HCT116 (cell line): Measurements from ENCODE around the gene PFKFB3. TPM values are rescaled to one million over a fixed set of nuclear protein-coding genes. Genes with fewer than 3 reads are reported as not detected.

Source experiments
- ATAC-seq: fragments of 200-7000 bp; cut with Tn5 transposase; 2 replicates; pipeline ENCODE4 v1.9.1; 2020; ENCODE audit warnings: mild to moderate bottlenecking, moderate library complexity
- BruUV-seq: library from RNA; stranded (reverse); fragments of 400-500 nt; replicated peaks from 2 replicates; lab custom pipeline; 2021; lab: Mats Ljungman, UMichigan
- CTCF ChIA-PET: fragments of 300-600 bp; sonication (Branson Sonifier 250); formaldehyde crosslinking; loops from one replicate; lab custom pipeline; 2021; ENCODE audit warnings: antibody characterized with exemption; lab: Charles Lee
- POLR2A ChIA-PET: fragments of 300-600, 350-600 bp; sonication (Branson Sonifier 250); formaldehyde crosslinking; loops from one replicate; lab custom pipeline; 2021; ENCODE audit warnings: antibody characterized with exemption; lab: Charles Lee
- RAD21 ChIA-PET, 2 experiments: fragments of 300-600 bp; sonication (Branson Sonifier 250); formaldehyde crosslinking; loops; one replicate each; lab custom pipeline; 2023; ENCODE audit warnings: low total read pairs in 2 of 2; ENCODE audit not compliant: uncharacterized antibody in 2 of 2, unreplicated experiment in 2 of 2, low non-redundant PET in 1 of 2; lab: Charles Lee
- DNase-seq: peaks from one replicate; pipeline ENCODE4 v3.0.0-alpha.2; 2010; ENCODE audit warnings: low read depth, low spot score
- H2AFZ ChIP-seq: fragments of 200-600 bp; shearing (Covaris generic), sonication (generic); 2 replicates; pipeline ENCODE4 v1.6.1; 2017; ENCODE audit warnings: low read depth, mixed run types, mixed read lengths, antibody characterized with exemption, low read length; ENCODE audit not compliant: poor library complexity, severe bottlenecking
- H3K27ac ChIP-seq: 2 replicates; pipeline ENCODE4 v1.5.1; 2012; ENCODE audit warnings: low read depth, low read length
- H3K27me3 ChIP-seq: fragments of 200-600 bp; sonication (generic); 2 replicates; pipeline ENCODE4 v1.6.1; 2016; ENCODE audit warnings: mixed run types, low read length, mixed read lengths; ENCODE audit not compliant: insufficient read depth
- H3K36me3 ChIP-seq, 2 experiments: fragments of 200-500 bp in 1 of 2; fragments of 200-600 bp in 1 of 2; sonication (Bioruptor generic) in 1 of 2; sonication (generic) in 1 of 2; 2 replicates each; pipeline versions ENCODE4 v1.5.1 to v1.6.1; 2014 to 2016; ENCODE audit warnings: low read length in 2 of 2, inconsistent platforms in 1 of 2, mixed read lengths in 1 of 2, mixed run types in 1 of 2; ENCODE audit not compliant: insufficient read depth in 2 of 2, control insufficient read depth in 1 of 2
- H3K4me1 ChIP-seq, 2 experiments: fragments of 200-600 bp in 1 of 2; sonication (generic) in 1 of 2; 2 replicates each; pipeline versions ENCODE4 v1.5.1 to v1.6.1; 2012 to 2017; ENCODE audit warnings: low read length in 2 of 2, inconsistent platforms in 1 of 2, mild to moderate bottlenecking in 1 of 2, mixed read lengths in 1 of 2, mixed run types in 1 of 2, moderate library complexity in 1 of 2; ENCODE audit not compliant: insufficient read depth in 2 of 2, control insufficient read depth in 1 of 2
- H3K4me2 ChIP-seq: fragments of 200-600 bp; sonication (generic); 2 replicates; pipeline ENCODE4 v1.6.1; 2017; ENCODE audit warnings: mixed run types, low read length, mixed read lengths
- H3K4me3 ChIP-seq, 2 experiments: fragments of 200-600 bp in 1 of 2; sonication (generic) in 1 of 2; replicated peaks in 1 of 2; 2 replicates each; pipeline ENCODE4 v1.5.1; 2011 to 2016; ENCODE audit warnings: low read length in 2 of 2, control low read depth in 1 of 2, low read depth in 1 of 2, mild to moderate bottlenecking in 1 of 2, mixed read lengths in 1 of 2, mixed run types in 1 of 2
- H3K79me2 ChIP-seq: fragments of 200-600 bp; sonication (generic); 2 replicates; pipeline ENCODE4 v1.6.1; 2017; ENCODE audit warnings: mild to moderate bottlenecking, mixed run types, low read length, moderate library complexity, mixed read lengths; ENCODE audit not compliant: insufficient read depth
- H3K9ac ChIP-seq: fragments of 200-600 bp; sonication (generic); 2 replicates; pipeline ENCODE4 v1.6.1; 2016; ENCODE audit warnings: low read length, mixed read lengths
- H3K9me2 ChIP-seq: fragments of 200-600 bp; sonication (generic), shearing (Covaris generic); 2 replicates; pipeline ENCODE4 v1.6.1; 2017; ENCODE audit warnings: mixed run types, mild to moderate bottlenecking, moderate library complexity; ENCODE audit not compliant: insufficient read depth
- H3K9me3 ChIP-seq, 2 experiments: fragments of 200-500 bp in 1 of 2; fragments of 200-600 bp in 1 of 2; sonication (Bioruptor generic) in 1 of 2; sonication (generic) in 1 of 2; 2 replicates each; pipeline ENCODE4 v1.6.1; 2014 to 2017; ENCODE audit warnings: low read length in 2 of 2, mixed read lengths in 2 of 2, inconsistent platforms in 1 of 2, low read depth in 1 of 2, mild to moderate bottlenecking in 1 of 2, mixed run types in 1 of 2, moderate library complexity in 1 of 2; ENCODE audit not compliant: control insufficient read depth in 1 of 2, insufficient read depth in 1 of 2
- H4K20me1 ChIP-seq: fragments of 200-600 bp; sonication (generic), shearing (Covaris generic); 2 replicates; pipeline ENCODE4 v1.6.1; 2017; ENCODE audit warnings: mixed run types, mild to moderate bottlenecking, moderate library complexity; ENCODE audit not compliant: insufficient read depth
- CEBPB ChIP-seq: IDR thresholded peaks from 2 replicates; pipeline ENCODE4 v1.6.1; 2012; ENCODE audit warnings: low read depth
- EGR1 ChIP-seq: IDR thresholded peaks from 2 replicates; pipeline ENCODE4 v1.6.1; 2012; ENCODE audit warnings: low read depth
- ELF1 ChIP-seq: IDR thresholded peaks from 2 replicates; pipeline ENCODE4 v1.6.1; 2012; ENCODE audit warnings: low read depth, borderline replicate concordance
- EZH2 ChIP-seq: fragments of 200-600 bp; sonication (generic); IDR thresholded peaks from 2 replicates; pipeline ENCODE4 v1.6.1; 2017; ENCODE audit warnings: antibody characterized with exemption, mixed run types
- EZH2phosphoT487 ChIP-seq: fragments of 200-600 bp; IDR thresholded peaks from 2 replicates; pipeline ENCODE4 v1.6.1; 2018; ENCODE audit warnings: antibody characterized with exemption, borderline replicate concordance
- FOSL1 ChIP-seq: IDR thresholded peaks from 2 replicates; pipeline ENCODE4 v1.6.1; 2012; ENCODE audit warnings: low read depth
- POLR2A ChIP-seq: IDR thresholded peaks from 2 replicates; pipeline ENCODE4 v1.7.0; 2011; ENCODE audit warnings: borderline replicate concordance; ENCODE audit not compliant: insufficient read depth, insufficient read length; ENCODE audit errors: extremely low read depth
- SIN3A ChIP-seq: IDR thresholded peaks from 2 replicates; pipeline ENCODE4 v1.6.1; 2012; ENCODE audit warnings: low read depth
- SP1 ChIP-seq: IDR thresholded peaks from 2 replicates; pipeline ENCODE4 v1.6.1; 2012; ENCODE audit warnings: low read depth
- SRF ChIP-seq: IDR thresholded peaks from 2 replicates; pipeline ENCODE4 v1.6.1; 2012; ENCODE audit warnings: low read depth
- ZFX ChIP-seq: fragments of 450-650 bp; IDR thresholded peaks from 2 replicates; pipeline ENCODE4 v1.6.1; 2017
- ZNF274 ChIP-seq: fragments of 200-500 bp; sonication (Bioruptor generic); IDR thresholded peaks from 2 replicates; pipeline ENCODE4 v1.6.1; 2014; ENCODE audit warnings: mild to moderate bottlenecking, low read depth, low read length, inconsistent platforms
- intact Hi-C: fragments of 100-400 bp; cut with micrococcal nuclease; formaldehyde crosslinking; loops from 2 replicates; pipeline ENCODE4 v1.10.0; 2022
- total RNA-seq: library from RNA; stranded (reverse); gene quantifications from one replicate; pipeline ENCODE4 v1.2.1, GENCODE V29; 2021; ENCODE audit not compliant: unreplicated experiment
- TF ChIP-seq, protein P1 (sequence below): IDR thresholded peaks from 2 replicates; pipeline ENCODE4 v1.6.1; 2011; ENCODE audit warnings: mild to moderate bottlenecking, low read length, moderate library complexity; ENCODE audit not compliant: insufficient replicate concordance; ENCODE audit errors: extremely low read depth
- TF ChIP-seq, protein P2 (sequence below): IDR thresholded peaks from 2 replicates; pipeline ENCODE4 v1.6.1; 2012; ENCODE audit warnings: low read depth
- TF ChIP-seq, protein P3 (sequence below): IDR thresholded peaks from 2 replicates; pipeline ENCODE4 v1.6.1; 2012

The PFKFB3 gene
- total RNA-seq, 1 experiment from 2014 or later: 50.8 TPM

DNA sequence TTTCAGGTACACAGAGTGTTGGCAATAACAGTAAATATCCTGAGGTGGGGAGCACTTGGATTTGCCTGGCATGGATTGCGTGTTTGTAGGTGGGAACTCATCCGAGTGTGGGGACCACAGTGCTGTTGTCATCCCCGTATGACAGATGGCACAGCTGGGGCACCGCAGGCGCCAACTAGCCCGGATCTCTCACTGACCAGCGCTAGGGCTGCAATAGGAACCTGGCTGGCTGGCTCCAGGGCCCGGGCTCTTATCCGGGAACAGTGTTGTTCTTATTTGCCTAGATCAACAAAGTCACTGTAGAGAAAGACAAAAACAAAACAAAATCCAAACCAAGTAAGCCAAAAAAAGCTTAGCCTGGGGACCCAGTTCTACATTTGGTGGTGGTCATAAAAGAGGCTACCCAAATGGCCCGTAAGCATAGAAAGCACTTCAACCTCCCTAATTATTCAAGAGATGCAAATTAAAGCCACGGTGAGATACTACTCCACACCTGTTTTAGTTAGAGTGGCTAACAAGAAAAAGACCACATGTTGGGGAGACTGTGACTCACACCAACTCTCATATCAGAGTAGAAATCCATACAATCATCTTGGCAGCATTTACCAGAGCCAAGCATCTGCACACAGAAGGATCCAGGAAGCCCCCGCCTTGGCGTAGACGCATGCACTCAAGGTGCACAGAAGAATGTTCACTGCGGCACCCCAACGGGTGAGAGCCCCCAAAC is 27.2 kb upstream of the PFKFB3 start:
- TF ChIP-seq SRF (no peak), SIN3A (0 out of 2 replicates have a peak, but pooled peaks have one; percentile 33)
- TF ChIP-seq, all 23 proteins: peak for 1
- Histone ChIP-seq H3K9me2 (no peaks in the 10 kb centered on the region), H3K27me3 (no peaks in the 10 kb centered on the region), H3K9me3 (no peaks in the 10 kb centered on the region), H3K9ac (no peak overlapping the region), H4K20me1 (no peaks in the 10 kb centered on the region), H3K79me2 (peaks cover 75% of the 10 kb centered on the region), H3K4me3 (no peak overlapping the region), H3K27ac (no peak overlapping the region), H3K36me3 (no peaks in the 10 kb centered on the region; a peak in 1 of 4 replicates), H2AFZ (no peak overlapping the region), H3K4me2 (no peak overlapping the region), H3K4me1 (no peaks in the 10 kb centered on the region)
- DNase-seq (no peak), ATAC-seq (no peak)
- ChIA-PET CTCF (no interaction called here), RAD21 (no interaction called here), POLR2A (interaction anchor here (1.2 kb wide), 1 partner anchor 8 kb away, joined by 4 read pairs; no protein-coding TSS in a partner anchor)
- no TSS peak for BruUV-seq
- intact Hi-C loops: no loop called here

DNA sequence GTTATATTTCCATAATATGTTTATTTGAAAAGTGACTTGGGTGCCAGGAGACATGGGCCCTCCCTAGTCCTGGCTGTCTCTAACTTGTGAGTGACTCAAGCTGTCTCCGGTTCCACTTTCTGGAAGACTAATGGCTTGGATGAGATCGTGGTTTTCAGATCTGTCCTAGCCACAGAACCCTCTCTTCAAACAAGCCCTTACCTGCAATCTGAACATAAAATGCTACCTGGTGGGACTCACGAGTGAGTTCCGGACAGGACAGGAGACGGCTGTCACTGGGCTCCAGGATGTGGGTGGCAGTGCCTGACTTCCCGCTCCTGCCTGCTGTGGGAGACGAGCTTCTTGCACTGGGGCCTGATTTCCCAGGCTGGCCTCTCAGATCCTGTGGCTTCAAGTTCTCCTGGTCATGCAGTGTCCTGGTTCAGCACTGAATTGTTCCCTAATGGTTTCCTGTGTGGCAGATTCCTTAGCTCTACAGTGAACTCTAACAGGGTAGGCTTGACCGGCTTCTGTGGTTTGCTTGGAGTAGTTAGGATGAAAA is 26.0 kb upstream of the PFKFB3 start:
- Histone ChIP-seq H2AFZ (no peak overlapping the region), H3K79me2 (peaks cover 76% of the 10 kb centered on the region), H3K27me3 (no peaks in the 10 kb centered on the region), H3K9me3 (no peaks in the 10 kb centered on the region), H3K9me2 (no peaks in the 10 kb centered on the region), H3K9ac (no peak overlapping the region), H3K4me3 (no peak overlapping the region), H3K36me3 (no peaks in the 10 kb centered on the region; a peak in 1 of 4 replicates), H3K4me2 (no peak overlapping the region), H3K4me1 (no peaks in the 10 kb centered on the region), H4K20me1 (peaks cover 9% of the 10 kb centered on the region; the same call in 1 of the 2 replicates), H3K27ac (no peak overlapping the region)
- ChIA-PET RAD21 (no interaction called here), CTCF (no interaction called here), POLR2A (interaction anchor here (1.2 kb wide), 1 partner anchor 9 kb away, joined by 4 read pairs; no protein-coding TSS in a partner anchor)
- intact Hi-C loops: no loop called here
- DNase-seq (no peak), ATAC-seq (no peak)
- BruUV-seq: no TSS peak
- no peak for TF ChIP-seq SRF
- no peak for TF ChIP-seq SP1
- no peak for TF ChIP-seq POLR2A
- TF ChIP-seq ZFX: no peak
- TF ChIP-seq CEBPB: no peak
- TF ChIP-seq, protein P1, sequence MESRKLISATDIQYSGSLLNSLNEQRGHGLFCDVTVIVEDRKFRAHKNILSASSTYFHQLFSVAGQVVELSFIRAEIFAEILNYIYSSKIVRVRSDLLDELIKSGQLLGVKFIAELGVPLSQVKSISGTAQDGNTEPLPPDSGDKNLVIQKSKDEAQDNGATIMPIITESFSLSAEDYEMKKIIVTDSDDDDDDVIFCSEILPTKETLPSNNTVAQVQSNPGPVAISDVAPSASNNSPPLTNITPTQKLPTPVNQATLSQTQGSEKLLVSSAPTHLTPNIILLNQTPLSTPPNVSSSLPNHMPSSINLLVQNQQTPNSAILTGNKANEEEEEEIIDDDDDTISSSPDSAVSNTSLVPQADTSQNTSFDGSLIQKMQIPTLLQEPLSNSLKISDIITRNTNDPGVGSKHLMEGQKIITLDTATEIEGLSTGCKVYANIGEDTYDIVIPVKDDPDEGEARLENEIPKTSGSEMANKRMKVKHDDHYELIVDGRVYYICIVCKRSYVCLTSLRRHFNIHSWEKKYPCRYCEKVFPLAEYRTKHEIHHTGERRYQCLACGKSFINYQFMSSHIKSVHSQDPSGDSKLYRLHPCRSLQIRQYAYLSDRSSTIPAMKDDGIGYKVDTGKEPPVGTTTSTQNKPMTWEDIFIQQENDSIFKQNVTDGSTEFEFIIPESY: no peak
- TF ChIP-seq EGR1: no peak
- TF ChIP-seq, protein P2, sequence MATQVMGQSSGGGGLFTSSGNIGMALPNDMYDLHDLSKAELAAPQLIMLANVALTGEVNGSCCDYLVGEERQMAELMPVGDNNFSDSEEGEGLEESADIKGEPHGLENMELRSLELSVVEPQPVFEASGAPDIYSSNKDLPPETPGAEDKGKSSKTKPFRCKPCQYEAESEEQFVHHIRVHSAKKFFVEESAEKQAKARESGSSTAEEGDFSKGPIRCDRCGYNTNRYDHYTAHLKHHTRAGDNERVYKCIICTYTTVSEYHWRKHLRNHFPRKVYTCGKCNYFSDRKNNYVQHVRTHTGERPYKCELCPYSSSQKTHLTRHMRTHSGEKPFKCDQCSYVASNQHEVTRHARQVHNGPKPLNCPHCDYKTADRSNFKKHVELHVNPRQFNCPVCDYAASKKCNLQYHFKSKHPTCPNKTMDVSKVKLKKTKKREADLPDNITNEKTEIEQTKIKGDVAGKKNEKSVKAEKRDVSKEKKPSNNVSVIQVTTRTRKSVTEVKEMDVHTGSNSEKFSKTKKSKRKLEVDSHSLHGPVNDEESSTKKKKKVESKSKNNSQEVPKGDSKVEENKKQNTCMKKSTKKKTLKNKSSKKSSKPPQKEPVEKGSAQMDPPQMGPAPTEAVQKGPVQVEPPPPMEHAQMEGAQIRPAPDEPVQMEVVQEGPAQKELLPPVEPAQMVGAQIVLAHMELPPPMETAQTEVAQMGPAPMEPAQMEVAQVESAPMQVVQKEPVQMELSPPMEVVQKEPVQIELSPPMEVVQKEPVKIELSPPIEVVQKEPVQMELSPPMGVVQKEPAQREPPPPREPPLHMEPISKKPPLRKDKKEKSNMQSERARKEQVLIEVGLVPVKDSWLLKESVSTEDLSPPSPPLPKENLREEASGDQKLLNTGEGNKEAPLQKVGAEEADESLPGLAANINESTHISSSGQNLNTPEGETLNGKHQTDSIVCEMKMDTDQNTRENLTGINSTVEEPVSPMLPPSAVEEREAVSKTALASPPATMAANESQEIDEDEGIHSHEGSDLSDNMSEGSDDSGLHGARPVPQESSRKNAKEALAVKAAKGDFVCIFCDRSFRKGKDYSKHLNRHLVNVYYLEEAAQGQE: no peak
- TF ChIP-seq EZH2phosphoT487: no peak
- TF ChIP-seq FOSL1: no peak
- TF ChIP-seq, protein P3, sequence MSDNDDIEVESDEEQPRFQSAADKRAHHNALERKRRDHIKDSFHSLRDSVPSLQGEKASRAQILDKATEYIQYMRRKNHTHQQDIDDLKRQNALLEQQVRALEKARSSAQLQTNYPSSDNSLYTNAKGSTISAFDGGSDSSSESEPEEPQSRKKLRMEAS: no peak
- TF ChIP-seq ZNF274: no peak
- TF ChIP-seq EZH2: no peak
- no peak for TF ChIP-seq ELF1
